Activated T-cell treated with anti-CD3 and anti-CD28 coated beads, Interleukin-2, amount 50 U/mL, for 4 hours (primary cell): Measurements from ENCODE around the gene CCDC51. TPM values are rescaled to one million over a fixed set of nuclear protein-coding genes. Genes with fewer than 3 reads are reported as not detected.

Experiments used
- ATAC-seq, 2 donors: fragments of 200-7000 bp; cut with Tn5 transposase; one replicate each; pipeline ENCODE4 v1.10.0; 2021
- DNase-seq: peaks from one replicate; pipeline ENCODE4 v3.0.0-alpha.2; 2020
- H3K27me3 Mint-ChIP-seq: one replicate; pipeline ENCODE4 v1.8.0; 2021; ENCODE audit warnings: low read depth, mixed read lengths
- H3K36me3 Mint-ChIP-seq: one replicate; pipeline ENCODE4 v1.8.0; 2022; ENCODE audit warnings: mixed read lengths; ENCODE audit not compliant: insufficient read depth
- H3K4me1 Mint-ChIP-seq: one replicate; pipeline ENCODE4 v1.8.0; 2021; ENCODE audit warnings: low read depth, mixed read lengths
- H3K4me3 Mint-ChIP-seq: one replicate; pipeline ENCODE4 v1.8.0; 2021; ENCODE audit warnings: mild to moderate bottlenecking, moderate library complexity, mixed read lengths
- H3K9me3 Mint-ChIP-seq: one replicate; pipeline ENCODE4 v1.8.0; 2021; ENCODE audit warnings: mixed read lengths
- total RNA-seq, 3 donors: library from RNA; stranded (reverse); gene quantifications; one replicate each; pipeline ENCODE4 v1.2.1, GENCODE V29; 2021

Gene CCDC51
- total RNA-seq, 3 donors from 2014 or later = 21.7 to 29.4 (median 24.7) TPM

- Mint-ChIP-seq H3K9me3 (no peaks in the 10 kb centered on the region), H3K4me1 (peaks cover 5% of the 10 kb centered on the region), H3K27me3 (no peaks in the 10 kb centered on the region), H3K36me3 (peaks cover 35% of the 10 kb centered on the region), H3K4me3 (no peak overlapping the region)
- DNase-seq = no peak
- no peak for ATAC-seq
Observed at GRCh38 chr3:48456456-48456855, 16.5 kb upstream of the CCDC51 start.

DNA sequence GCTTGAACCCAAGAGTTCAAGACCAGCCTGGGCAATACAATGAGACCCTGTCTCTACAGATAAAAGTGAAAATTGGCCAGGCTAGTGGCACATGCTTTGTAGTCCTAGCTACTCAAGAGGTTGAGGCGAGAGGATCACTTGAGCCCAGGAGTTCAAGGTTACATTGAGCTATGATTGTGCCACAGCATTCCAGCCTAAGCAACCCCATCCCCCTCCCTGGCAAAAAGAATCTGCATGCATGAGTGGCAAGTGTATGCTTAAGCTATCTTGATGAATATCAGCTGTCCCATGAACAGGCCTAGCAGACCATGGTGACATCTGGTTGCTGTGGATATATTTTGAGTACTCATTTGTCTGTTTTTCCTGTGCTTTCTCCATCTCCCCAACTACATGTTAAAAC, 11.4 kb upstream of the CCDC51 start:
- no peak for ATAC-seq
- no peaks in the 10 kb centered on the region for H3K27me3 Mint-ChIP-seq
- no peaks in the 10 kb centered on the region for H3K9me3 Mint-ChIP-seq
- no peak for DNase-seq
- H3K4me1 Mint-ChIP-seq = peaks cover 18% of the 10 kb centered on the region
- no peak overlapping the region for H3K4me3 Mint-ChIP-seq
- peaks cover 29% of the 10 kb centered on the region for H3K36me3 Mint-ChIP-seq

DNA sequence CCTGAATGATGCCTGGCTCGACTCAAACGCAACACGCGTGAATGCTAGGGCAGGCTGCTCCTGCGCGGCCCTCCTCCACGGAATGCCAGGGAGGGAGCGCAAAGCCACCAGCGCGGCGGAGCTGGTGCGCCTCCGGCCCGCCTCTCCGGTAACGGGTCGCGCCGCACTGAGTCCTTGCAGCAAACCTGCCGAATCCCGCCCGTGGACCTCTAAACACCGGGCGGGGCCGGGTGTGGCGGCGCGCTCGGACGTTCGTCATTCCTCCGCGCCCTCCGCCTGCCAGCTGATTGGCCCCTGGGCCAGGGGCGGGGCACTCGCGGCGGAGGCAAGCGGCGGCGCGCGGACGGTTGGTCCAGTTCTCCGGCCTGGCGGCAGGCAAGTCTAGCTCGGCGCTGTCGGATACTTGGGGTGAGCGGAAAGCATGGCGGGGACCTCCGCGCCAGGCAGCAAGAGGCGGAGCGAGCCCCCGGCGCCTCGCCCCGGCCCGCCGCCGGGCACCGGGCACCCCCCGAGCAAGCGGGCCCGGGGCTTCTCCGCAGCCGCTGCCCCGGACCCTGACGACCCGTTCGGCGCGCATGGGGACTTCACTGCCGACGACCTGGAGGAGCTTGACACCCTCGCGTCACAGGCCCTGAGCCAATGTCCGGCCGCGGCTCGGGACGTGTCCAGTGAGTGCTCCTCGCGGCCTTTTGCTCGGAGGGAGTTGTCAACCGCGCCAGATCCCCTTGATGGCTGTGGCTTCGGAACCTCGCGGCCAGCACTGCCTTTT, 6.7 kb upstream of the CCDC51 start, which contains the start of gene ATRIP:
Gene ATRIP (plus strand): TSS at position 313 of the 769 bp plus-strand sequence. CDS start 109 bp downstream, at position 422.
- peaks cover 22% of the 10 kb centered on the region for H3K36me3 Mint-ChIP-seq
- peak within 1 kb of the TSS; percentile 96 for H3K4me3 Mint-ChIP-seq
- H3K9me3 Mint-ChIP-seq = no peaks in the 10 kb centered on the region
- no peaks in the 10 kb centered on the region for H3K27me3 Mint-ChIP-seq
- ATAC-seq (peak; percentile 98), DNase-seq (peak; percentile 82)
- peaks cover 37% of the 10 kb centered on the region for H3K4me1 Mint-ChIP-seq

DNA sequence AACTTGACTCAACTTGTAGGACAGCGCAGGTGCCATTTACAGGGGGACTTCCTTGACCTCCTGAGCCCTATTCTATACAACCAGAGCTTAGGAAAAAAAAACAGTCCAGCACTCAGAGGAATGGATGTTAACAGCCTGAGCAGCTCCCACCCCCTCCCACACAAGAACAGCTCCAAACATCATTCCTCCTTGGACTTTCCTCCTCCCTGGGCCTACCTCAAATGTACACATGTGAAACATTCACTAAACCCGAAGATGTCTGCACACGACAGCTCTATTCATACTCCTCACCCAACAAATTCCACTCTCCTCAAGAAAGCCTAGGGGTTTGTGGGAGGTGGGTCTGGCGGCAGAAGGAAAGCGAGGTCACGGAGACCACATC, 6.1 kb upstream of the CCDC51 start:
- peak overlapping the region; percentile 96 for H3K4me3 Mint-ChIP-seq
- no peaks in the 10 kb centered on the region for H3K27me3 Mint-ChIP-seq
- H3K9me3 Mint-ChIP-seq = no peaks in the 10 kb centered on the region
- peaks cover 21% of the 10 kb centered on the region for H3K36me3 Mint-ChIP-seq
- no peak for DNase-seq
- no peak for ATAC-seq
- peaks cover 40% of the 10 kb centered on the region for H3K4me1 Mint-ChIP-seq

GRCh38 chr3:48445277-48445882, 5.5 kb upstream of the CCDC51 start:
- ATAC-seq = no peak
- Mint-ChIP-seq H3K4me1 (peaks cover 40% of the 10 kb centered on the region), H3K9me3 (no peaks in the 10 kb centered on the region), H3K4me3 (peak overlapping the region; percentile 96), H3K36me3 (peaks cover 25% of the 10 kb centered on the region), H3K27me3 (no peaks in the 10 kb centered on the region)
- no peak for DNase-seq

DNA sequence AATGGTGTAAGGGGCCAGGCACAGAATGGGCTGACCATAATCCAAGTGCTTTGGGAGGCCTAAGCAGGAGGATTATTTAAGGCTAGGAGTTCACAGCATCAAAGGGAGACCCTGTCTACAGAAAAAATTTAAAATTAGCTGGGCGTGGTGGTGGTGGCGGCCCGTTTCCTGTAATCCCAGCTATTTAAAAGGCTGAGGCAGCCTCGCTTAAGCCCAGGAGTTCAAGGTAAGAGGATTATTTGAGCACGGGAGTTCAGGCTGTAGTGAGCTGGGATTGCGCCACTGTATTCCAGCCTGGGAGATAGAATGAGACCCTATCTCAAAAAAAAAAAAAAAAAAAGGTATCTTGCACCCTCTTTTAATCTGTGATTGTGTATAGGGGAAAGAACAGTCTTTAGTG, 2.0 kb upstream of the CCDC51 start:
- H3K4me3 Mint-ChIP-seq = peak overlapping the region; percentile 94
- peaks cover 36% of the 10 kb centered on the region for H3K4me1 Mint-ChIP-seq
- ATAC-seq = no peak

DNA sequence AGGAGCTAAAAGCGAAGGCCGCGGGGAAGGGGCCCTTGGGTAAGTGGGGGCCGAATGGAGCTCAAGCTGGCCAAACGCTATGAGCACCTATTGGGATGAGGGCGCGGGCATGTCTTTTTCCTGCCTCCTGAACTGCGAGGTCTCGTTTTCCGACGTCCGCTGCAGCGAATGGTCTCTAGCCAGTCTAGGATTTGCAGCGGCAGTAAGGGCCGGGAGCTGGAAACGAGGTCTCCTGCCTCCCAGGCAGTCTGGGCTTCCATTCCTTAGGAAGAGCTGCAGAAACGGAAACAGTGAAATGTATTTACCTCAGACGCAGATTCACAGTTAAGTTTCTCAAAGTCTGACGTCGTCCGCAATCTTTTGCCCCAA, 655 bp upstream of the CCDC51 start:
- Mint-ChIP-seq H3K4me1 (peaks cover 27% of the 10 kb centered on the region), H3K36me3 (peaks cover 22% of the 10 kb centered on the region), H3K27me3 (no peaks in the 10 kb centered on the region), H3K9me3 (no peaks in the 10 kb centered on the region), H3K4me3 (peak overlapping the region; percentile 94)
- ATAC-seq (peak; percentile 3 to 8), DNase-seq (no peak)

More for the DNA sequence above, 2.0 kb upstream of the CCDC51 start:
- Mint-ChIP-seq H3K36me3 (peaks cover 22% of the 10 kb centered on the region), H3K27me3 (no peaks in the 10 kb centered on the region), H3K9me3 (no peaks in the 10 kb centered on the region)
- DNase-seq = no peak

GRCh38 chr3:48437812-48438211, 2.1 kb downstream of the CCDC51 start:
- H3K4me3 Mint-ChIP-seq = no peak overlapping the region
- H3K4me1 Mint-ChIP-seq = peaks cover 30% of the 10 kb centered on the region
- no peaks in the 10 kb centered on the region for H3K27me3 Mint-ChIP-seq
- DNase-seq = no peak
- no peak for ATAC-seq
- peaks cover 19% of the 10 kb centered on the region for H3K36me3 Mint-ChIP-seq
- H3K9me3 Mint-ChIP-seq = no peaks in the 10 kb centered on the region

DNA sequence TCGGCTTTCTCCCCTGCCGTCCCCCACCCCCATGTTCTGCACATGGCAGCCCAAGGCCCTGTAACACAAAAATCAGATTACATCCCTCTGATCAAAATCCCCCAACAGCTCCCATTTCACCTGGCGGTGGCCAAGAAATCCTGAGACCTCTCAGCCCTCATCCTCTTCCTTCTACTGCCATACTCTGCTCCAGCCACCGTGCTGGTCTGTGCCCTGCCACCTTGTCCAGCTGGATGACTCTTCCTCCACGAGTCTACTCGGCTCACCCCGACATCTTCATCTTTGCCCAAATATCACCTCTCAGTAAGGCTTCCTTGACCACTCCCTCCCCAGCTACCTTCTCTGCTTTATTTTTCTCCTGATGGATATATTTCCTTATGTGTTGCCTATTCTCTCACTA, 3.1 kb downstream of the CCDC51 start:
- no peak overlapping the region for H3K4me3 Mint-ChIP-seq
- H3K36me3 Mint-ChIP-seq = peaks cover 16% of the 10 kb centered on the region
- no peak for ATAC-seq

GRCh38 chr3:48436477-48436787, 3.5 kb downstream of the CCDC51 start:
- Mint-ChIP-seq H3K36me3 (peaks cover 14% of the 10 kb centered on the region), H3K27me3 (no peaks in the 10 kb centered on the region), H3K4me1 (peaks cover 19% of the 10 kb centered on the region), H3K4me3 (no peak overlapping the region), H3K9me3 (no peaks in the 10 kb centered on the region)
- ATAC-seq (no peak), DNase-seq (no peak)

More for the DNA sequence above, 3.1 kb downstream of the CCDC51 start:
- H3K4me1 Mint-ChIP-seq = peaks cover 23% of the 10 kb centered on the region
- no peaks in the 10 kb centered on the region for H3K9me3 Mint-ChIP-seq
- H3K27me3 Mint-ChIP-seq = no peaks in the 10 kb centered on the region
- no peak for DNase-seq

DNA sequence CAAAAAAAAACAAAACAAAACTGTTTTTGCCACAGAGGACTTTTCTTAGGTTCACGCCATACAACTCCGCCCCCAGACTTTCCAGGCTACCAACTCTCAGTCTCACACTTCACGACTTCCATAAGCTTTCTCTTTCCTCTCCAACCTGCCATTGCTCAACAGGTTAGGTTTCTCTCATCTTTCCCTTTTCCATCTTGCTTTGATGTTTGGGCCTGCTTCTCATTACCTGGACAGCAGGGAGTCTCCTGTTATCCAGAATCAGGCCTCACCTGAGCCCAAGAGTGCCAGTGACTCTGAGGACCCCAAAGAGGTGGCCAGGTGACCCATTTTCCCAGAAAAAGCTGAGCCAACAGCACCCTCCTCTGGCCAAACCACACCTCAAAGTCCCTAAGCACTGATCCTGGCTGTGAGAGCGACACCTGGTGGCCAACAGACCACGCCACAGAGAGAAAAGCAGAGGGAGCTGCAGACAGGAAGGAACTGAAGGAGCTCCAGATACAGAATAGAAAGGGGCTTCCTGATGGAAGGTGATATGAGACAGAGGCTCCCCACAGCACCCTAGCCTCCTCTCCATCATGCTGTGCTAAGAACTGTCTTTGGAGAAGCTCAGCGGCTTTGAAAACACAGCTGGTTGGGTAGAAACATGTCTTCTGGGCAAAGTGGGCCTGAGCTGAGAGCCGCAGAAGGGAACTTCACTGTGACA, 4.0 kb downstream of the CCDC51 start:
- DNase-seq (peak; percentile 82), ATAC-seq (peak; percentile 38 to 39)
- Mint-ChIP-seq H3K9me3 (no peaks in the 10 kb centered on the region), H3K36me3 (peaks cover 13% of the 10 kb centered on the region), H3K27me3 (no peaks in the 10 kb centered on the region), H3K4me1 (peaks cover 17% of the 10 kb centered on the region), H3K4me3 (no peak overlapping the region)

GRCh38 chr3:48435223-48435595, 4.7 kb downstream of the CCDC51 start:
- no peak overlapping the region for H3K4me3 Mint-ChIP-seq
- H3K36me3 Mint-ChIP-seq = peaks cover 9% of the 10 kb centered on the region
- no peaks in the 10 kb centered on the region for H3K9me3 Mint-ChIP-seq
- no peaks in the 10 kb centered on the region for H3K27me3 Mint-ChIP-seq
- H3K4me1 Mint-ChIP-seq = peaks cover 20% of the 10 kb centered on the region
- ATAC-seq (no peak), DNase-seq (no peak)

DNA sequence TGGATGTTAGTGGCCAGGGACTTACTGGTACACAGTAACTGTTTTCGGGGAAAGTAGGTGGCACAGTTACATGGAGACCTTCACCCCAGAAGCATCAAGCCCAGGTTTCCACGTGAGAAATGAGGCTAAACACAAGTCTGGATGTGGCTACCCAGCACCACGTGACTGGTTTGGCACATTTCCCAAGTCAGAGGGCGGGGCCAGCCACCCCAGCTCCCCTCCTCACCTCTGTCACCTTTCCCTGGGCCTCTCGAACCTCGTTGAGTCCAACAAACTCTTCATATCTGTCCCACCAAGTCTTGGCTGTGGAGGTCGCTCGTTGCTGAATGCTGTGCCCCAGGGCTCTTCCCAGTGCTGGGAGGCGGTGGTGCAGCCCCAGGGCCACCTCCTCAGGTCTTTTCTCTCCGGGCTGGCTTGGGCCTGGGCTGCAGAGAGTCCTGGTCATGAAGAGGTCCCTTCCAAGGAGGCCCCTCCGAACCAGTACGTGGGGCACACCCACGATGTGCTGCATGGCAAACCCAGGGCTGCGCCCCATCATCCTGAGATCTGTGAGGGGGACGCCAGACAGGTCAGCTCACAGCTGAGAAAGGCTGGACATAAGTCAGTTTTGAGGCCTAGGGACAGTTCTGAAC, 5.2 kb downstream of the CCDC51 start:
- Mint-ChIP-seq H3K27me3 (no peaks in the 10 kb centered on the region), H3K4me3 (no peak overlapping the region), H3K9me3 (no peaks in the 10 kb centered on the region), H3K4me1 (peaks cover 21% of the 10 kb centered on the region), H3K36me3 (peaks cover 9% of the 10 kb centered on the region)
- no peak for ATAC-seq
- no peak for DNase-seq

- no peak overlapping the region for H3K4me3 Mint-ChIP-seq
- no peaks in the 10 kb centered on the region for H3K27me3 Mint-ChIP-seq
Observed at GRCh38 chr3:48433472-48434118, 6.3 kb downstream of the CCDC51 start.

More at GRCh38 chr3:48433472-48434118, 6.3 kb downstream of the CCDC51 start:
- DNase-seq (no peak), ATAC-seq (no peak)
- peaks cover 15% of the 10 kb centered on the region for H3K4me1 Mint-ChIP-seq
- peaks cover 9% of the 10 kb centered on the region for H3K36me3 Mint-ChIP-seq
- H3K9me3 Mint-ChIP-seq = no peaks in the 10 kb centered on the region
